GM21825 (cell line): ENCODE results near the gene AUP1.

Experiments used
- ATAC-seq: cut with Tn5 transposase; IDR thresholded peaks from one replicate; pipeline ENCODE4 v1.9.1; 2021; ENCODE audit warnings: mild to moderate bottlenecking, moderate library complexity; ENCODE audit not compliant: unreplicated experiment

The AUP1 gene

DNA sequence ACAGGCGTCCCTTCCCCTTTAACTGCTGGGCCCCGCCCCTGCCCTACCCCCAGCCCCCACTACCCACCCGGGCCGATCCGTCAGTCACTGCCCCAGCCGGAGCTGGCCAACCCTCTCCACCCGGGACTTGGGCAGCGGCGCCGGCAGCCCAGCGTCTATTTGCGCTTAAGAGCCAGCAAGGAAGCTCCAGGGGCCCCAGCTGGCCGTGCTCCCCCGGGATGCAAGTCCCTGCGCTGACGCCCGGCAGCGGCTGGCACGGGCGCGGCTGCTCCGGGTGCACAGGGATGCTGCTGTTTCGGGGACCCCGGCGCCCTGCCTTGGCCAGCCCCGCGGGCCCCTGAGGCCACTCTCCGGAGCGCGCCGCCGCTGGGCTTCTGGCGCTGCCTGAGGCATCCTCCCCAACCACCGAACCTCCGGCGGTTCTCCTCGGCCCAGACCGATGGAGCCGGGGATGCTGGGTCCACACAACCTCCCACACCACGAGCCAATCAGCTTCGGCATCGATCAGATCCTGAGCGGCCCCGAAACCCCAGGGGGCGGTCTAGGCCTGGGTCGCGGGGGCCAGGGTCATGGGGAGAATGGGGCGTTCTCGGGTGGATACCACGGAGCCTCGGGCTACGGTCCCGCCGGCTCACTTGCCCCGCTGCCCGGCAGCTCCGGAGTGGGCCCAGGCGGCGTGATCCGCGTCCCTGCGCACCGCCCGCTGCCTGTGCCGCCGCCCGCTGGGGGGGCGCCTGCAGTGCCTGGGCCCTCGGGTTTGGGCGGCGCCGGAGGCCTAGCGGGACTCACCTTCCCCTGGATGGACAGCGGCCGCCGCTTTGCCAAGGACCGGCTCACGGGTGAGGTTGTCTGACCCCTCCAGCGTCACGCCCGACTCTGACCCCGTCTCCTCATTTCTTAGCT is 14.9 kb downstream of the AUP1 start, which contains the start of gene TLX2:
TLX2 (plus strand) TSS at position 83 of the 903 bp plus-strand sequence; CDS start at position 440, 357 bp downstream.
- ATAC-seq: no peak

DNA sequence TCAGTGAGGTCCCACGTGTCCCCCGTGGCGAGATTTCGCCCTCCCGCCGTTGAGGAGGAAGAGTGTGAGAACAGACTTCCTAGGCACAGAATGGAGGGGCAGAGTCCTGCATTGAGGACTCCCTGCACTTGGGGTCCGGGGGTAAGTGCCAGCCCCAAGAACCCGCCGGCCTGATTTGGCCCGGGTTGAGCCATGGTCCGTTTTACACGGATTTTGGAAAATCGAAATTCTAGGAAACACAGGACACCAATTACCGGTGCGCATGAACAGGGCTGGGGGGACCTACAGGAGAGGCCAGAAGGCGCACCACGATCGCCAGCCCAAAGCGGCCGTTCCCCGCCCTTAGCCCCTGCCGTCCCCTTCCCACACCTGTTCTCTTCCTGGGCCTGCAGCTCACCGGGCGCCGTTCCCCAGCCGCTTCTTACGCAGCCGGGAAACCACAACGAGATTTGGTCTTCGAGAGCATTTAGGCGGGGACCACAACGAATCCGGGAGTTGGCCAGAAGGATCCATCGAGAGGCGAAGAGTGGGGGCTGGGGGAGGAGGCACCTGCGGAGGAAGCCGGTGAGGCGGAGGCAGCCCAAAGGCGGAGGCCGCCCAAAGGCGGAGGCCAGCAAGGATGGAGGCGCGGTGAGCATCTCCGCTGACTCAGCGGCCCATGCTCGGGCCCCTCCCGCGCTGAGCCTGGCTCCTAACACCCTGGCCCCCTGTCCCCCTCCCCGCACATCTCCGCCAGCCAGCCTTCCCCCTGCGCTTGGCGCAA is 15.7 kb downstream of the AUP1 start:
- ATAC-seq: no peak

DNA sequence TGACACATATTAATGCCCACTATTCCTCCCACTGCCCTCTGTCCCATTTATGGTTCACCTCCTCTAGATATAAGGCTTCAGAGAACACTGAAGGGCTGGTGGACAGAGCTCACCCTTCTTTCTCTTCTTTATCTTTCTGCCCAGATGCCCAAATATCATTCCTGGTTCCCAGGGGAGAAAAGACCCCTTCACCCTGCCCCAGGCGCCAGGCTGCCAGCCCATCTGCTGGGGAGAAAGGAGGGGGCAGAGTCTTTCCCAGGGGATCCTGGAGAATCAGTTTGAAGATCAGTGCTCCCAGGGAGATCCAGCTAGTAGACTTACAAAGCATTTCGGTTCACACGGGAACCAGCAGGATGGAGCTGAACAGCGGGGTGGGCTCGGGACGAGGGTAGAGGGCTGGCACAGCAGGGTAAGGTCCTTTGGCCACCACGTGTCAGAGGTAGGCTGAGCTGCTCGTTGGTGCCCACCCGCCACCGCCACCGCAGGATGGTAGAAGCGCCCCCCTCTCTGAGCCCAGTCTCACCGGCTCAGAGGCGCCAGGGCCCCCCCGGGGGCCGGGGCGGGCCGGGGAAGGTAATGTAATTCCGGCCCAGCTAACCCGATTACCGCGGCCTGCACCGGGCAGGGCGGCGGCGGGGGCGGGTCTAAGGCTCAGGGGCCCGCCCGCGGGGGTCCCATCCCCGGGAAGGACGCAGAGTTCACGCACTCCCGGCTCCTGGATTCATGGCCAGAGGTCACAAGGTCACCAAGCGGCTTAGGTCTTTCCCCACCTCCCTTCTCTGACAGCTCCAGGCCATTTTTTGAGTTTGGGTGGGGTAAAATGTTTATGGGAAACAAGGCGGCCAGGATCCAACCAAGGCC is 16.5 kb downstream of the AUP1 start:
- no peak for ATAC-seq

DNA sequence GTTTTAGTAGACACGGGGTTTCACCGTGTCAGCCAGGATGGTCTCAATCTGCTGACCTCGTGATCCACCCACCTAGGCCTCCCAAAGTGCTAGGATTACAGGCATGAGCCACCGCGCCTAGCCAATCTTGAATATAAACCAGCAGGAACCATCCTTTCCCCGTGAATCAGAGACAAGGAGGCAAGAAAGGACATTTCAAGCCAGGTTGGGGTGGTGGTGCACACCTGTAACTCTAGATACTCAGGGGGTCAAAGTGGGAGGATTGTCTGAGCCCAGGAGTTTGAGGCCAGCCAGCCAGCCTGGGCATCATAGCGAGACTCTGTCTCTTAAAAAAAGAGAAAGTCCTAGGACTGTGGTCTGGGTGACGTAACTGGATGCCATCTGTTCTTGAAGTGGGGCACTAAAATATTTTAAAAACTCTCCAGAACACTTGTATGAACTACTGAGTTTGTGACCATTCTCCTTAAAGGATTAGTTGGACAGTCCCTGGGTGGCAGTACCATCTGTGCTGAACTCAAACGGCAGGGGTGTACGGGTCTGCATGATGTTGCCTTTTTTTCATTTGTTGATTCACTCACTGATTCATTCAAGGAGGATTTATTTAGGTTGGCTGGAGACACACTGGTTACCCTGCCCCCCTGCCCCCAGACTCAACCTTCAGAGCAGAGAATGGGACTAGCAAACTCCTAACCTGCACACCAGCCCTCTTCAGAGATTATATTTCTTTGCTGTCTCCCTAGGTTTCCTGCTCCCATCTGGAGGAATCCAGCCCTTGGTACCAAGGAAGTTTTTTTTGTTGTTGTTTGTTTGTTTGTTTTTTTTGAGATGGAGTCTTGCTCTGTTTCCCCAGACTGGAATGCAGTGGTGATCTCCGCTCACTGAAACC is 18.2 kb downstream of the AUP1 start:
- no peak for ATAC-seq

DNA sequence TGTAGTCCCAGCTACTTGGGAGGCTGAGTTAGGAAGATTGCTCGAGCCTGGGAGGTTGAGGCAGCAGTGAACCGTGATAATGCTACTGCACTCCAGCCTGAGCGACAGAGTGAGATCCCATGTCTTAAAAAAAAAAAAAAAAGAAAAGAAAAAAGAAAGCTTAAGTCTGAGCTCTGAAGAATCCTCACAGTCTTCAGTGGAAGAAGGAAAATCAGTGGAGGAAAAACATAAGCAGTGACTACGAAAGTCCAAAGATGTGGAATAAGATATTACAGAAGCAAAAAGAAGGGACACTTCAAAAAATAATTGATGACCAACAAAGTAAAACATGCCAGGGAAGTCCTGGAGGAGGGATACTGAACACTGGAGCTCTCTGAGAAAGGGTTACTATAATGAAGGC is 19.2 kb downstream of the AUP1 start:
- no peak for ATAC-seq

DNA sequence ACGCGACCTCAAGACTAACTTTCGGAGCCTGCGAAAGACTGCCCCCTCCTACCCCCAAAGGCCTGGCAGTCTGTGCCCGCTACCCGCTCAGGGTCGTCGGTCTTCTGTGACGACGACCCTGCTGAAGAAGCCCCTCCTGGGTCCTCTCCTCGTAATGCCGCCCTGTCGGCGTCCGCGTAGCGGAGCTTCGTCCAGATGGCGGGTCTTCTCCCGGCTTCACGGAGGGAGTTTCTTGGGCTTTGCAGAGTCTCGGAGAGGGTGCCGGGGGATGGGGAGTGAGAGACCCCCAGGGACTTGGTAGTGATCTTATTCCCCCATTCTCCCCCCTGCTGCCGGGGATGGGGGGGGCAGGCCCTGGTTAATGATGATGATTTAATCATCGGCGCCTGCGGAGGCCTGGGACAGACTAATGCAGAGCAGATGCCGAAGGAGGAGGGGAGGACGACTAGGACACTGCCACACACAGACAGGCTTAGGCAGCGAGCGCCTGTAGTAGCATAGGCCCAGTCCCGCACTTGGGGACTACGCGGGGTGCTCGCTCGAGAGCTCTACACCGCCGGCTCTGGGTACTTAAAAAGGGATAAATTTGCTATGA is 21.5 kb downstream of the AUP1 start:
- ATAC-seq: peak; percentile 13

DNA sequence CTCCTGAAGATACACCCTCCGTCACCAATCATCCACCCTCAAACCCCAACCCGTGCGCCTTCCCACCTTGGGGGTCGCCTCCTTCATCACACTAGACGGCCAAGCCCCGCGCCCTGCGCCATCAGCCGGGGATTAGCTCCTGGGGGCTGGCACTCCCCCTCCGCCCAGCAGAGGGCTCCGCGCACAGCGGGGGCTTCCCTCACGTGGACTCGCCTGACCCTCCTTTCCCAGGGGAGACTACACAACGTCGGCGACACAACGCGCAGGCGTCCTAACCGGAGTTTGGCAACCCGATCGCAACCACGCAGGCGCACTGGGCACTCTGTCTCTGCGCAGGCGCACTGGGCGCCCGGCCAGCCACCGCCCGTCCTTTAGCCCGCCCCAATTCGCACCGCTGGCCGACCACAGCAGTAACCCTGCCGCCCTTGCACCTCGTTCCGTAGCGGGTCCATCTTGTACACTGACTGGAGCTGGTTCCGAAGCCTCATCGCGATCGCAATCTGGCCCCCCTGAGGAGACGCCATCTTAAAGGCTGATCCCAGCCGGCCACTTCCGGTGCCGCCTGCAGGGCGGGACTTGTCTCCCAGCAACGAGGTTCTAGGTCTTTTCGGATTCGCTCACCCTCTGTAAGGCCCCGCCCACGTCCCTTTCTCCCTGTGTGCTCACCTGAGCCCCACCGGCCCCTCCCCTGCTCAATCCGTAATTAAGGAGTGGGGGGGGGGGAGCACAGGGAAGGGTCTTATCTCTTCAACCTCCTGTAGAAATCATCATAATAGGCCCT is 22.2 kb downstream of the AUP1 start, which contains the start of gene PCGF1:
PCGF1 (minus strand) TSS at position 551 of the 781 bp plus-strand sequence; CDS start at position 524, 27 bp downstream.
- ATAC-seq: peak; percentile 84

DNA sequence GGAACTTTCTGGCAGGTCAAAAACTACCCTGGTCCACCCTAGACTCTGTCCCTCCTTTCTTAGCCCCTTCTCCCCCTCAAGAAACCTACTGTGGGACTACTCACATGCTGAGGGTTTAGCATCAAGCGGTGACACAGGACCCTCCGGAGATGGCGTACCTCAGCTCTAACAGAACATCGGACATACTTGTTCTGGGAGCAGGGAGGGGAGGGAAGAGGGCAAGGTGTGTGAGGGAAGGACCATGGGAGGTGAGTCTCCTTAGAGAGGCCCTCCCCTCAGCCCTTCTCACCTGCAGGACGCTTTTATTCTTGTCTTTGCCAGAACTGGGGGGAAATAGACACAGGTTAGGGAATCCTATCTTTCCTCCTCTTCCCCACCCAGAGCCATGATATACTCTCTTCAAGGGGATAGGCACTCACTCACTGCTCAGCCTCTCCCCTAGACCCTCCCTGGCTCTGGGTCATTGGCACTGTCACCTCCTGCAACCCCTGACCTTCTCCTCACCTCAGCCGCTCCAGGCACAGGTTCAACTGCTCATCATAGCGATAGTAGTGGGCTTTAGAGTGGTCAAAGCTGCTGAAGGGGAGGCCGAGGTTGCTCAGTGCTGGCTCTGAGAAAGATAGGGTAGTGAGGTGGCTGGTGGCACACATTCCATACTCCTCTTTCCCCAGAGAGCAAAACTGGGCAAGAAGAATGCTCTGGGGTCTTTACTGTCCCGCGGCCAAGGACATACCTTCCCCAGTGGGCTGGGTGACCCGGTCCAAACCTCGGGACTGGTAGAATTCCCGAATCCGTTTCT is 23.9 kb downstream of the AUP1 start:
- no peak for ATAC-seq

DNA sequence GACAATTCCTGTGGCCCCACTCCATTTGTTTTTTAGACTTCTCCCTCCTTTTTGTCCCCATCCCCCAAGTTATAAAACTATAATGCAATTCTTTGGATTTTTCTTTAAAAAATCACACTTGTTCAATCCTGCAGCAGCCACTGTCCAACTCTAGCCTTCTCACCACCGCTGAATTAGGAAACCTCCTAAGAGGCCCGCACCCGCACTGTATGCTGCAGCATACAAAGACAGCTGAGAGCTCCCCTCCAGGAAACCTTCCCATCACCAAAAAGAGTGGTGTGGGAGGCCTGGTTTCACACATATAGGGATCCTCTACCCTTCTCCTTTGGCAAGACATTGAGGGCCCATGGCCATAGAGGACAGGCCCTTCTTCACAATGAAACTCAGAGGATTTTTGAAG is 24.9 kb downstream of the AUP1 start:
- ATAC-seq: no peak

DNA sequence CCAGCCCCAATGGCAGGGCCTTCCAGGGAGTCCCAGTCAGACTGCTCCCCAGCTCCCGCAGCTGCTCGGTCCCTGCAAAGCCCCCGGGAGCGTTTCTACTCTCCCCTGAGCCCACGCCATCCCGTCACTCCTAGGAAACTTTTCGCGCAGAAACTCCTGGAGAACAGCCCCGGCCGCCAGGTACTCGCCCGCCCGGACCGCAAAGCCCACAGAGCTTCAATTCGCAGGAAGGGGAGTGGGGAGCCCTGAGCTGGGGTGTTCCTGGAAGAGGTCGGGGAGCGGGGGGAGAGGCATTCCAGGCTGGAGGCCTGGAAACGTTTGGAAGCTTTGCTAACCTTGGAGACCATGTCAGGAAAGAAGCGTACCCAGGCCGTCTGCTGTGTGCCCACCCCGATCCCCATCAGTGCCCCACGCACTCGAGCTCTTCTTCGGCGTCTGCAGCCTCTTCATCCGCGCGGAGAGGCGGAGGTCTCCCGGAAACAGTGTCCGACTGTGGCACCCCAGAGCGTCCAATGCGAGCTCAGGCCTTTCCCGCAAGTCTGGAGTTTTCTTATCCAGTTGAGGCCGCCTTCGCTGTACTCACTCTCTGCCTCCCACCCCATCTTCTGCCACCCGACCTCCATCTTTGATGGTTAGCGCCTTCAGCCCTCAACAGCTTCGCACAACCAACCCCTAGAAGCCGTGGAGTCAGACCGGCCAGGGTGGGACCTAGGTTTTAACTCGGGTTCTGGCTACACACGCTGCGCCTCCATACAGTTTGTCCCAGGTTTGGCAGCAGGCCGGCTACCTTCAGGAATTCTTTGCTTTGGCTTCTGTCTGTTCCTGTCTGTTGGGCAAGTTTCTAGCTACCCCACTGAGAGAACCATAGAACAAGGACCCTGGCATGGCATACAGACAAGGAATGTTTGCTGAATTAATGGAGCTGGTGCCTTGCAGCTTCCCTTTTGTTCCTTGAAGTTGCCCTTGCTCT is 25.7 kb downstream of the AUP1 start:
- no peak for ATAC-seq

DNA sequence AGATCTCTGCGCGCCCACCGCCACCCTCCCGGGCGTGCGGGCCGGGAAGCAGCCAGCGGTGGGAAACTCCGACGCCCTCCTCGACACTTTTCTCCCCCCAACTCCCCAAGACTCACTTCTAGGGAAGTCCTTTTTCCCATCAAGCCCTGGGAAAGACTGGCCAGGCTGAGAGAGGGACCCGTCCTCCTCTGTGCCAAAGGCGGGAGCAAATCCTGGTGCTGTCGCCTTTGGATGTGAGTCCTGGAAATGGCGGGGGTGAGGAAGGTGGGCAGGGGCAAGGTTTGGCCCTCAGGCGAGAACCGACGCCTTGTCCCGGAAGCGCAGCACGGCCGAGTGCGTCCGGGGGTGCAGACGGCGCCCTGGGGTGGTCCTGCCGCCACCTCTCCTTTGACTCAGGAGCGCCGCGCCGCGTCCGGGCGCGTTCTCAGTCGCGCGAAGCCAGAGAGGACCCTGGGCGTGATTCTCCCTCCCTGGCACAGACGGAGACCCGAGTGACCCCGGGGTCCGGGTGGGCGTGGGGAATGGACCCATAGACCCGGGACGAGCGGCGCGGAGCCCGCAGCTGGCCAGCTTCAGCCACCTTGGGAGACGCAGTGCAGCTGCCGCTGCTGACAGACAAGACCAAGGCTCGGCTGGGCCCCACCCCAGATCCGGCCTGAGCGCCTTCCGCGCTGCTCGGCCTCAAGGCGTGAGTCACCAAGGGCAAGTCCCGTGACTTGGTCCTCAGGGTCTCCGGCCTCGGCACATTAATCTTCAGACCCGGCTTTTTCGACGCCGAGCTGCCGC is 26.6 kb downstream of the AUP1 start:
- peak; percentile 36 for ATAC-seq

DNA sequence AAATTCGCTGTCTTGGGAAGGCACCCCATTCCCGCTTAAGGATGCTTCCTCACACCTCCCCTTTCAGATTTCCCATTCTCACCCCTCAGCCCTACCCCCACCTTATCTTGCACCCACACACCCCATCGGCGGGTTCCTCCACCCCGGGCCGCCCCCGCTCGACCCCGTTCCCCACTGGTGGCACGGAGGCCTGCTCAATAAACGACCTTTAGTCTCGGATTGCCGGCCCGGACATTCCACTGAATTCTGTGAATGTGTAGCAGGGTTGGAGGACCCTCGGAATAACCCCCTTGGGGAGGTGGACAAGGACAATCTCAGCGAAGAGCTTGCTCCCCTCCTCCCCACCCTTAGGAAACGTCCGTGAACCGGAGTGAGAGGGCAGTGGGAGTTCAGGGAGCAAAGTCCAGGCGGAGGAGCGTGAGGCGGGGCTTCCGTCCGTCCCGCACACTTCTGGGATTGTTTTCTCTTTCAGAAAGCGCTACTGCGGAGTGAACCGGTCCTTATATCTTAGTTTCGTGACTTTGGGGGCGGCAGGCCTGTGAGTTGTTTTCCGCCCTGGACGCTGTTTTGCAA is 27.3 kb downstream of the AUP1 start:
- ATAC-seq: no peak

DNA sequence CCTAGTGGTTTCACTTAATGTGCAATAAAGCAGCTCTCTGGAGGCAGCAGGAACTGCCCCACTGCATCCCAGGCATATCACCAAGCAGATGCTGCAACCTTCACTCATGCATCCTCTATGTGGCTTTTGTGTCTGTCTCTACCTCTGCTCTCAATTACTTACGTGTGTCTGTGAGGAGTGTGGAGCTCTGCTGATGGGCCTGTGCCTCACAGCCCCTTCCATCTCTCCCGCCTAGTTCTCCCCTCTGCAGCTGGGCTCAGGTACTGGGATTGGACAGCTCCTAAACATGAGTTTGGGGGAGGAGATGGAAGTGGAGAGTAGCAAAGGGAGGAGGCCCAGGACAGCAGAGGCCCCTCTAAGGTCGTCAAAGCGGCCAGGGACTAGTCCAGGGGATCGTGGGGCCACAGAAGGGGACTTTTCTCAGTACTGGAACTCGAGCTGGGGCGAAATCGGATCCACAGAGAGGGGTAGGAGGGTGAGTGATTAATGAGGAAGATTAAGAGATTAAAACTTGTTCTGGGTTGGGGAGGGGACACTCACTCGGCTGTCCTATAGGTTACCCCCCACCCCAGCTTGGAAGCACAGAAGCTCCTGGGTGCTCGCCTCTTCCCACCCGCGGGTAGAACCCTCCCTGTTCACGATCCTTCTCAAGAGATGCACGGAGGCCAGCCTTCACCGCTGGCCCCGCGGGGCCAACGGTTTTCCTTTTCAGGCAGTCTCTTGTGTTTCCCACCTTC is 28.0 kb downstream of the AUP1 start:
- ATAC-seq: no peak

DNA sequence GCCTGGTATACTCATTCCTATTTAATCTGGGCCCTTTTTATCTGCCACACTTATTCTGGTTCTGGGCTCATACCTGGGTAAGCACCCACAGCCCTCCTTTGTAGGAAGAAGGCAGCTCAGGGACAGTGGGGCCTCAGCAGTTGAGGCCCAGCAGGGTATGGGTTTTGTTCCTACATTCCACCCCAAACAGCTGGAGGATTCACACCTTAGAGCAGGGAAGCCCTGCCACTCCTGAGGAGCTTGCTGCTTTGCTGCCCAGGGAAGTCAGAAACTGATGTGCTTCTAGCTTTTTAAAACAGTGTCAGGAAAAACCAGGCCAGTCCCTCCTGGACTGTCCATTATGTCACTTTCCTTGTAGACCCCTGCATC is 28.9 kb downstream of the AUP1 start:
- ATAC-seq: no peak

DNA sequence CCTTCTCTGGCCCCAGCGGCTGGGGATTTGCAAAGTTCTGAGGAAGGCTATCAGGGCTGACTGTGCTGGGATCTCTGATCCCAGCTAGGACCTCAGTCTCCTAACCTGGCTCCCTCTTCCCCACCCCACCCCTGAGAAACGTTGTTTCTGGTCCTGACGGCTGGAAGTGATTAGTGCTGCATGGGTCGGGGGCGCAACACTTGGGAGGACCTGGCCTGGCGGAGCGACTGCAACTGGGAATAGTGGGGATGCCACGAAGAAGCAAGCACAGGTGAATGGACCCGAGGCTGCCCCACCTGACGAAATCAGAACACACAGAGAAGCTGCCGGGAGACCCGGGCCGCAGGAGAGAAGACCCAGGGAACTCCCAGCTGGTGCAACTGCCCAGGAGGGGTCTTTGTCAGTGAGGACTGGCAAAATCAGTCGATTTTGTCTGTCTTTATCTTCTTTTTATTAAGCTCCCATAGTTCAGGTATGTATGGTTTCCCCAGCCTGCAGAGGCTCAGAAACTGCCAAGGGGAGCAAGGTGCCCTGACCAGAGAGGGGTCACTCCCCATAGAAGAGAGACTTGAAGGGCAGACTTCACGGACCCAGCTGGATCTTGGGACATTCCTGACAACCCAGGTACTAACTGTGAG is 29.4 kb downstream of the AUP1 start:
- ATAC-seq: no peak
